ENCODE results near the gene TRIM25.
"Not testable (repeated sequence)": the region's sequence is repeated elsewhere in the genome, so short reads cannot be mapped to it uniquely, and the experiment has no call there.

Gene TRIM25, protein sequence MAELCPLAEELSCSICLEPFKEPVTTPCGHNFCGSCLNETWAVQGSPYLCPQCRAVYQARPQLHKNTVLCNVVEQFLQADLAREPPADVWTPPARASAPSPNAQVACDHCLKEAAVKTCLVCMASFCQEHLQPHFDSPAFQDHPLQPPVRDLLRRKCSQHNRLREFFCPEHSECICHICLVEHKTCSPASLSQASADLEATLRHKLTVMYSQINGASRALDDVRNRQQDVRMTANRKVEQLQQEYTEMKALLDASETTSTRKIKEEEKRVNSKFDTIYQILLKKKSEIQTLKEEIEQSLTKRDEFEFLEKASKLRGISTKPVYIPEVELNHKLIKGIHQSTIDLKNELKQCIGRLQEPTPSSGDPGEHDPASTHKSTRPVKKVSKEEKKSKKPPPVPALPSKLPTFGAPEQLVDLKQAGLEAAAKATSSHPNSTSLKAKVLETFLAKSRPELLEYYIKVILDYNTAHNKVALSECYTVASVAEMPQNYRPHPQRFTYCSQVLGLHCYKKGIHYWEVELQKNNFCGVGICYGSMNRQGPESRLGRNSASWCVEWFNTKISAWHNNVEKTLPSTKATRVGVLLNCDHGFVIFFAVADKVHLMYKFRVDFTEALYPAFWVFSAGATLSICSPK

DNA sequence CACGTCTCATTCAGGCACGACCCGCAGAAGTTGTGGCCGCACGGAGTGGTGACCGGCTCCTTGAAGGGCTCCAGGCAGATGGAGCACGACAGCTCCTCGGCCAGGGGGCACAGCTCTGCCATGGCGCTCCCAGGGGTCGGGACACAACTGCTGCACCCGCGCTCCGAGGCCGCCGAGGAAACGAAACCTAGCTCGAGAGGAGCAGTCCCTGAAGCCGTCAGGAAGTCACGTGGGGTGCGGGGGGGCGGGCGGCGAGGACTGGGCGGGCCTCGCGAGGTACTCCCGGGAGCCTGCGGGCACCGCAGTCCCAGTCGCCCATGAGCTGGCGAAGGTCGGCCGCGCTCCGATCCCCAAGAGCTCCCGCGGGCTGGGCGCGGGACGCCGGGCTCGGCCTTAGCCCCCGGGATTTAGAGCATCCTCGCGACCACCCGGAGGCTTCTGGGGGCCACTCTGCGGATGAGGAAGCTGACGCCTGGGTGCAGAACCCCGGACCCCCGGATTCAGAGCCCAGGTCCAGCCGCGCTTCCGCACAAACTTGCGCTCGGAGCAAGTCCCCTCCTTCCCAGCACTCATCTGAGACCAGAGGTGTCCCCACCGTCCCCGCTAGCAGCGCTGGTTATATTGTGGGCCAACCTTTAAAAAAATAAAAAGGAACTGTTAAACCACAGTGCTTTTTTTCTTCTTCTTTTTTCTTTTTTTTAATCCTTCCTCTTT, at the start of gene TRIM25:
Gene TRIM25, minus strand, starts transcription at position 183 of the 714 bp plus-strand sequence. Its CDS starts 61 bp downstream, at position 122.
- DNase-seq, result peak; percentile 93

DNA sequence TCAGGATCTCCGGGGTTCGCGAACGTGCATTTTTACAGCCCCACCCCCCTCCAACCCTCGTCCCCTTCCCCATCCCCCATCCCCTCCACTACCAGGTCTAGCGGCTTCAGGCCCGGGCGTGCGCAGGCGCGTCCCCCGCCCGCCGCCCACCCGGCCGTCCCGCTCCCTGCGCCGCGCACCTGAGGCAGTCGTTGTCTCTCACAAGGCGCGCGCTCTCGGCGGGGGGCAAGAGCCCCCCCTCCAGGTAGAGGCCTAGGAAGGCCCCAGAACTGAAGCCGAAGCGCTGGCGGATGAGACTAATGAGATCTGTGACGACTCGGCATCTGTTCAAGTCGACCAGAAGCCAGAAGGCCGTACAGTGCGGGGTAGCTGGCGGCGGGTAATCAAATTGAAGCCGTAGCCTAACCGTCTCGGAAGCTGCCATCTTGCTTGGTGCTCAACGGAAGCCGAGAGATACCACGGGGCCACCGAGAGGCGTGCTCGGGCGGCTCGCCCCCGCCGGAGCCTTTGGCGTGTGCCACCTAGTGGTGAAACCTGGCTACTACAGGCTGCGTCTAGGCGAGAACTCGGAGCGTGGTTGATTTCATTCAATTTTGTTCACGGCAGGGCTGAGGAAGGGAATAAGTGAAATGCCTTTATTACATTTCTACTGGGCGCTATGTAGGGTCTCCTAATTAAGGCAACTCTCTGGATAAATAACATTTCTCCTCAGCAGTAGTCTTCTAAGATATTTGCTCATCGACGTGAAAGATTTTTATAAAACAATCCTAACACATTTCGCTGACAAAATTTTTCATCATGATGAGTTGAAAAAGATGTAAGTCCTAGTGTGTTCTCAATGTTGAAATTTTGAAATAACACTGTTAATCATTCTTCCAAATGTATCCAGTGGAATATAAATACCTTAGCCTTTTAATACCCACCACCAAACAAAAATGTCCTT, 47.0 kb upstream of the TRIM25 start, which contains the start of gene COIL:
Gene COIL, minus strand, starts transcription at position 455 of the 943 bp plus-strand sequence. Its CDS starts 31 bp downstream, at position 424.
- peak; percentile 93 for DNase-seq

DNA sequence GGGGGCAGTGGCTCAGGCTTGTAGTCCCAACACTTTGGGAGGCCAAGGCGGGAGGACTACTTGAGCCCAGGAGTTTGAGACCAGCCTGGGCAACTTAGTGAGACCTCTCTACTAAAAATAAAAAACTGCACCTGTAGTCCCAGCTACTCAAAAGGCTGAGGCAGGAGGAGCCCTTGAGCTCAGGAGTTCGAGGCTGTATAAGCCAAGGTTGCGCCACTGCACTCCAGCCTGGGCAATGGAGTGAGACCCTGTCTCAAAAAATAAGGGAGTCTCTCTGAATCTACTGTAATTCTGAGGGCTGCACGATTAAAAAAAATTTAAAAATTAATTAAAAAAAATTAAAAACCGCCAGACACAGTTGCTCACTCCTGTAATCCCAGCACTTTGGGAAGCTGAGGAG, 43.1 kb upstream of the TRIM25 start:
- DNase-seq, result no peak

DNA sequence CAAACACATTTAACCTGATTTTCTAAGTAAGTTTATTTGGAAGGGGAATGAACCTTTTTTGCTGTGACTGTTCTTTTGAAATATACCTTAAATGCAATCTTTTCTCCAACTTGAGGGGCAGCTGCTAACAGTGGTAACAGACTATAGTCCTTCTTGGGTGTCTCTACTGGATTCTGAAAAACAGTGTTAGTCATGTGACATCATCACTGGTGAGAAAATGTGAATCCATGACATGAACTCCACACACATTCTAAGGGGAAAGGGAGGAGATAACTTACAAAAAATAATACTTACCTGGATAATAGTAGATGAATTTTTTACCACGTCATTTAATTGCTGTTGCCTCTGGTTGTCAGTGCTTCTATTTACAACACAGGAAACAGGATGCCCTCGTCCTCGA, 35.7 kb upstream of the TRIM25 start:
- no peak for DNase-seq

DNA sequence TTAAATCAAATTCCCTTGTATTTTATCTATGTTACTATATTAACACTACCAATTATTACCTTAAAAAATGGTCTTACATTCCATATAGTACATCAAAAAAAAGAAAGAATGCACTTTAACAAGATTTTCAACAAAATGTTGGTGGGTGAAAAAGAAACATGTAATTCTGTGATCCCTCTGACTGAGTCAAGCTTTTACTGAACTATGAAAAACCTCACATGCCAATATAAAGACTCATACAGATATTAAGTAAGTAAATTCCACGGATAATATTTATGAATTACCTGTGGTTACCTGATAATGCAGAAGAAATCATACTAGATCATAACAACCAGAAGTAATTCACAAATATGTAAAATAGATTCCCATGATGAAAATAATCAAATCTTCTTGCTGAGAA, 34.6 kb upstream of the TRIM25 start:
- no peak for DNase-seq

DNA sequence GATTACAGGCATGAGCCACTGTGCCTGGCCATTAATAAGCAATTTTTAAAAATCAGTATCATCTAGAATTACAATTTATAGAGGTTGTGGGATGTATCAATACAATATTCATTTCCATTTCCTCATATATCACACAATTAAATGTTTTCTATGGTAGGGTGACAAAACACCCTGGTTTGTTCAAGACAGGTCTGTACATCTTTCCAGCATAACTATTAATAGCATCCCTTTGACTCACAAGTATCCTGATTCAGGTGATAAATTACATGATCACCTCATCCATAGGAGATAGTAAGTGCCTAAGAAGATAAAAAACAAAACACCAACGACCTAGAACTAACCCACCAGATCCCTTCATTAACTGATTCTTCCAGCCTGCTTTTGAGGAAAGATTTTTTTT, 33.9 kb upstream of the TRIM25 start:
- no peak for DNase-seq

DNA sequence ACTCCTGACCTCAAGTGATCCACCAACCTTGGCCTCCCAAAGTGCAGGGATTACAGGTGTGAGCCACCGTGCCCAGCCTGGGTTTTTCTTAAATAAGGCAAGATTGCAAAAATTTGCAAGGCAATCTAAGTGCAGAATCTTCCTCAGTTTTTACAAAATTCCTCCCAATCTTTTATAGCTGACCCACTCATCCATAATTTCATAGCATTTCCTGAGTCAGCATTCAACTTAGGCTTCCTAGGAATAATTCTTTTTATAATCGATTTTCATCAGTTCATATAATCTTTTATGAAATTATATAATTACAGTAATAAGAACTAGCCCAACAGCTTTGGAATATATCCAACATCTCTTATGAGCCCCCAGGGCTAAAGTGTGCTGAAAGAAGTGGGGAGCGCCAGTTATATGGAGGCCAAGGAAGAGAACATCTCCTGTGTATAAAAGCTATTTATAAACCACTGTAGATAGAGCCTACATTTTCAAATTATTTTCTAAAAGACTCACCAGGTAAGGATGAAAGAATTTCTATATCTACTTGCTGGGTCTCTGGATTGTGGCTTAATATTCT, 32.2 kb upstream of the TRIM25 start:
- DNase-seq, result no peak

DNA sequence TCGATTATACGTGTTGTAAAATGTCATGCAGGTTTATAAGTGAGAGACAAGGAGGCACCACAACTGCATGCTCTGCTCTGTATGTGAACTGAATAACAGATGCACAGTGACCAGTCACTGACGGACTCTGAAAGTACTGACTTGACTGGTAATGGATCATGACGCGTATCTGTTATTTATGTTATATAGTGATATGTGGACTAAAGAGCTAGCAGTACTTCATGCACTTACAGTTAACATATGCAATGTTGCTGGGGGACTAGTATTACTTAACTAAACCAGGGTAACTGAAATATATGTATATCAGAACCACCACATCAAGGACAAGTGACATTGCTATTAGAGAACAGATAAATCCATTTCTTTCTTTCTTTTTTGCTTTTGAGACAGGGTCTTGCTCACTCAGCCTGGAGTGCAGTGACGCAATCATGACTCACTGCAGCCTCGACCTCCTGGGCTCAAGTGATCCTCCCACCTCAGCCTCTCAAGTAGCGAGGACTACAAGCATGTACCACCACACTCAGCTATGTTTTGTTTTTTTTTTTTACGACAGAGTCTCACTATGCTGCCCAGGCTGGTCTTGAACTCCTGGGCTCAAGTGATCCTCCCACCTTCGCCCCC, 29.8 kb upstream of the TRIM25 start:
- no peak for DNase-seq

DNA sequence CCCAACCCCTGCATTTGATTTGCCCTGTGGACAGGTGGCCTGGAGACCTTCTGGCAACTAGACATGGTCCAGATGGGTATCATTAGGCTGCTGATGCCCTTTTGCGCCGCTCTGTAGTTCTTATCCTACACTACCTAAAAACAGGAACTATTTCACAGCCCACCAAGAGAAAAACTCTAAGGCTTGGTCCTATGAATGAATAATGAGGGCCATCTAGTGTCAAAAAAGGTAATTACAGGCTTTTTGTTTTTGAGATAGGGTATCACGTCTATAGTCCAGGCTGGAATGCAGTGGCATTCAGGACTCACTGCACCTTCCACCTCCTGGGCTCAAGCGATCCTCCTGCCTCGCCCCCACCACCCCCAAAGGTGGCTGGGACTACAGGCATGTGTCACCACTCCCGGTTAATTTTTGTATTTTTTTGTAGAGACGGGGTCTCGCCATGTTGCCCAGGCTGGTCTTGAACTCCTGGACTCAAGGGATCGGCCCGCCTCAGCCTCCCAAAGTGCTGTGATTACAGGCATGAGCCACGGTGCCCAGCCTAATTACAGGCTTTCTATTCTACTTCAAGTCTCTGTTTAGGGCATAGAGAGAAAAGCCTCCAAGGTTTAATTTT, 26.1 kb upstream of the TRIM25 start:
- DNase-seq, result no peak

DNA sequence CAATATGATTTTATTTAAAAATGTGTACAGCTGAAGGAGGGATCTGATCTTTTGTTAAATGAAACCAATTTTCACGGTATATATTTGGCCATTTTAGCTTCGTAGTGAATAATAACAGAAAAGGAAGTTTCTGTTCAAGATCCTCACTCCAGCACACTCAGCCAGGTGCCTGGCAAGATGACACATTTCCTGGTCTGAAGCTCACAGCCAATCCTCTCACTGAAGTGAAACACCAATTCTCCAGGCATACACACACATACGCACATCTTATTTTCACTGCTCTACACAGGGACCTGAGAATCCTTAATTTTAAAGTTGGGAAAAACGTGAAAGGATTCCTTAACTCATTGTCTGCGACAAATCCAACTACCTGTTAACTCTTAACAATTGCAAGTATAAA, 24.4 kb upstream of the TRIM25 start:
- not testable (repeated sequence) for DNase-seq

DNA sequence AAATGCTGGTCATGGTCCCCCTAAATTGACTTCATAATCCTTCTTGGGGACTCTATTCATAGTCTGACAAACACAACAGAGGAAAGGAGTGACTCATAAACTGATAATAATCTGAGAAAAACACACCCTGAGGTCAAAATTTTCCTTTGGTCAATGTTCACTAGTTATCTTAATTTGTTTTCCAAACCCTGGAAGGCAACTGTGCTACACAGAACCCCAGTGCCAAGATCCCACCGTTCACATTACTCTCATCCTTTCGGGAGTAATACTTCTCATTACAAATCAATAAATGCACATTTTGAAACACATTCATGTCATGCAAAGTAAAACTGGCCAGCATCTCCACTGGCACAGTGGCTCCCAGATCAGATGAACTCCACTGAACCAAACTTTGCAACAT, 23.8 kb upstream of the TRIM25 start:
- no peak for DNase-seq

DNA sequence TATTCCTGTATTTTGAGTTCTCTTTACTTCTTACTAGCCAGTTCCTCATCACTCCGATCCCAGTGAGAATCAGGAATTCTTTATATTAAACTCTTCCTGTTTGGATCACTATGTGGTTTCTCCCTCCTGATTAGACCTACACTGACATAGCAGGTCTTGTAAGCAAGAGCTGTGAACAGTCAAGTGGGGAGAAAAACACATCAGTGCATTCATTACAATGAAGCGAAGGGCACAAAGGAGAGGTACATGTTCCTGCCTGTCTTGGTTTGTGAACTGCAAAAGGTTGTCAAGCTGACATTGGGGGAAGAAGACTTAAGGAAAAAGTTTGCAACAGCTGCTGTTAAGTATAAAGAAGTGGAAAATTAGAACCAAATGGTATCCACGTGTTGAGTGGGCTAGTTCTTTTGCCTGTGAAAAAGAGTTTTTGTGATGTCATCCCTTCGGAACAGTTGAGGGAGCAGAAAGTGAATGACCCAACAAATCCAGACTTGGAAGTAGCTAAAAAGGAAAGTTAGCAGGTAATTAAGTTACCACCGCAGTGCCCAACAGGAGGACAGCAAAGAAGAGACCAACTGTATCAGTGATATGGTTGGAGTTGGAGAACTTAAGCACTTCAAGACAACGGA, 23.0 kb upstream of the TRIM25 start:
- DNase-seq, result no peak

DNA sequence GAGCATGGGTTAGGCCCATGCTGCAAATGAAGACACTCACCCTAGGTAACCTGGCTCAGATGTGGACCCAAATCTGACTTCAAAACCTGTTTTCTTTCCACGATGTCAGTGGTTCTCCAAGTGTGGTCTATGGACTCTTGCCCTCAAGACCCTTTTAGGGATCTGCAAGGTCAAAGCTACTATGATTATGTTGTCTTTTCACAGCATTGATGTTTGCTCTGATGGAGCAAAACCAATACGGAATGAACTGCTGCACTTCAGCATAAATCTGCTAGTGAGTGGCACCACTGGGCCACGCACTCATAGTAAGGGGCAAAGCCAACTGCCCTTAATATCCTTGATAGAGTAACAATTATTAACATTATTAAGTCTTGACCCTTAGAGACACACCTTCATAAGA, 21.6 kb upstream of the TRIM25 start:
- DNase-seq, result no peak

DNA sequence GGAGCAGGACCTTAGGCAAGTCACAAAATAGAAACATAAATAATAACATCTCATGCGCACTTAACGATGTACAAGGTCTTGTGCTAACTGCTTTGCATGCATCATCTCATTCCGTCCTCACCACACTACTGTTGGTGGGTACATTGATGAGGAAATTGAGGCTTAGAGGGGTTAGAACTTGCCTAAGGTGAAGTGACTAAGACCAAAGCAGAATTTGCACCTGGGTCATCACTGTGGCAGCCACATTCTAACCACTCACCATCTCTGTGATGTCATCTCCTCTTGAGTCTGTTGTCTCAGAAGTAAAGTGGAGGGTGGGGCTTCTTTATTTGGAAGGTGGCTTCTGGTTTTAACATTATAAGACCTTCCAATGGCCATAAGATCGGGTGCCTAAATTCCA, 20.4 kb upstream of the TRIM25 start:
- DNase-seq, result no peak

DNA sequence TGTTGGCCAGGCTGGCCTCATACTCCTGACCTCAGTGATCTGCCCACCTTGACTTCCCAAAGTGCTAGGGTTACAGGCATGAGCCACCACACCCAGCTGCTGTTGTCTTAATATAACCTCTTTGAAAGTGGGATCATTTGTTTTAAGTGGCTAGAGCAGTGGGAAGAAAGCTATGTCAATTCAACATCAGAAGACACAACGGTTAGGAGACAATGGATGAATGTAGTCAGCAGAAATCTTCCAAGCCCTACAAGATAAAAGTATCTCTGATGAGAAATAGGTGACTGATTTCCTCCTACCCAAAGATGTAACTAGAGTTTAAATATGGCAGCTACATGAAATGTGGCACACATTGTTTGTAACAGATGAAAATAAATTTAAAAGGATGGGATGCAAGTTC, 20.0 kb upstream of the TRIM25 start:
- no peak for DNase-seq

DNA sequence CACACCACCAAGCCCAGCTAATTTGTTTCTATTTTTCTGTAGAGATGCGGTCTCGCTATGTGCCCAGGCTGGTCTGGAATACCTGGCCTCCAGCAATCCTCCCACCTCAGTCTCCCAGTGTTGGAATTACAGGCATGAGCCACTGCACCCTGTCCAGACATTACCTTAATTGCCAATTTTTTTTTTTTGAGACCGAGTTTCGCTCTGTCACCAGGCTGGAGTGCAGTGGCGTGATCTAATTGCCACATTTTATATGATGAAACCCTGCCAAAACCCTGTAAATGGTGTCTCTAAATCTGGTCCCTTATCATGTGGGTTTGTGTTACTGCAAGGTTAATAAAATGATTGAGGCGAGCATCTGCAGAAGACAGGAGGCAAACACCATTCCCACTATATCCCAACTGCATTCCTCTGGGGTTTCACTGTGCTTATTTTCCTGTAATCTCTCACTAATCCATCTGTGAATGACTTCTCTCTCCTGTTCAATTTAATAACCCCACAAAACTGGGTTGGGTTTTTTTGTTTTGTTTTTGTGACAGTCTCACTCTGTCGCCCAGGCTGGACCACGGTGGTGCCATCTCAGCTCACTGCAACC, 19.4 kb upstream of the TRIM25 start:
- no peak for DNase-seq

DNA sequence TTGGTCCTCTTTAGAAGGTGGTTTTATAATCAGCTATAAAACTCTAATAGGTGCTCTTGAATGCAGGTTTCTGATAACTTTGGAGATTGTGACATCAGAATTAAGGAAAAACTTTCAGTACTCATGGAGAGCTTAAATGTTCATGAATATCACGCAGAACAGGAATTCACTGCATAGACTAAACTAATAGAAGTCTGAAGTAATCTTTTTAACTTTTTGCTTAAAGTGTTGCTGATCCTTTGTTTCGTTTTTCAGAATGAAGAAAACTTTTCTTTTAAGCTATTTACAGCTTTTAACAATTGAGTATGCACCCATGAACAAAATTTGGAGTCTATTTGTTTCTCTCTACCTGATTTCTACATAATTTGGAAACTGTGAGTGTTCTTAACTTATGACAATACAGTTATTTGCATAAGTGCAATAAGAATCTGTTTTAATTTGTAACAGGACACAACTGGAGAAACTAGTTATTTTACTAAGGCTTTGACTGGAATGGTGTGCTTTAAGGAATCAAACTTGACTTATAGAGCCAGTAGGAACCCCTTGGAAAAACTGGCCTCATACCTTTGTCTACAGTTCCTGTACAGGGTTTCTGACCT, 17.0 kb upstream of the TRIM25 start:
- no peak for DNase-seq

DNA sequence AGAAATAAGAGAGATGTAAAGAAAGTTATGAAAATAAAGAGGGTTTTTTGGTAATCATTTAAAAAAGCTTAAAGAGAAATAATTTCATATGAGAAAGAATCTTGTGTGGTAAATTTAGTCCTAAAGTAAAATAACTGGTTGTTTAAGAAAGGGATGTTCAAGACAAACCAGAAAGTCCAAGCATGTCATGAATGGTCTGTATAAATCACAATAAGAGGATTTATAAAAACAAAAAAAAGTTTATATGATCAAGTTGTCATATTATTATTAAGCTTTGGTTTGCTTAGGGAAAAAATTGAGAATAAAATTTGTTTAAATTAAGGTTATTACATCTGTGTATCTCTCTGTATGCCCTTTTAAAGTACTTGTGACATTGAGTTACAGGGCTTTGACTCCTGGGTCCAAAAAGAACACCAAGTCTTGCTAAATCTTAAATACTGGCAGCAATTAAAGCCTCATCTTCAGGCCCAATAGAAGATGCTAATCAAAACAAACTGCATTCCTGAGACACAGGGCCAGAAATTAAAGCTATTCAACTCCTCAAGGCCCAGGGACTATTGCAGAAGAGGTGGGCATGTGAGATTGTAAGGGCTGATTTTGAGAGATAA, 15.6 kb upstream of the TRIM25 start:
- no peak for DNase-seq

DNA sequence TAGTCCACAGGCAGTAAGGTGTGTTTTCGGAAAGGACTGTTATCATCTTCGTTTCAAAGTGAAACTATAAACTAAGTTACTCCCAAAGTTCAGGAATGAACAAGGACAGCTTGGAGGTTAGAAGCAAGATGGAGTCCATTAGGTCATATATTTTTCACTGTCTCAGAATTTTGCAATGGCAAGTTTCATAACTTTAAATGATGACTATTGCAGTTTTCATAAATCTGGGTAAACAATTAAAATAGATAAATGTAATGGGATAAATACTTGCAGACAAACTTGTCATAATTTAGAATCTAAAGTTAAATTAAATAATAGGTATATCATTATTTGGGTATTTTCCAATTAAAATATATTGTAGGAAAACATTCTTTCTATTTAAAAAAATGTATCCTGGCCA, 14.7 kb upstream of the TRIM25 start:
- DNase-seq, result no peak

DNA sequence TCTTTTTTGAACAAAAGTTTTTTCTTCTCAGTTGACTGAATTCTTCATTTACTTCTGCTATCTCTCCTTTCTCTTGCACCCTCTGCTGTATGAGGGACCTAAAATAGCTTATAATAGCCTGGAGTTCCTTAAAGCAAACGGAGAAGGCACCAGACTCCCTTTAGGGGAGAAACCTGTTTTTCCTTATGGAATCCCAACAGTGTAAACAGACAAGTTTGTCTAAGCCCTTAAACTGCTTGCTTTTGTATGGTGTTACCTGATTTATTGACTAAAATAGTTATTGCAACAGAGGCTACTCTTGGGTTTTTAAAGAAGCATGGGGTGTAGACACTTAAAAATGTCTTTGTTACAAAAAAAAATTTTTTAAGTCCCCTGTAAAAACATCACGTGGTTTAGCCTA, 12.9 kb upstream of the TRIM25 start:
- DNase-seq, result no peak

Data from right hindlimb (tissue), 1 donor.